ENCODE measurements around the gene NTNG1. TPM values are rescaled to one million over a fixed set of nuclear protein-coding genes. Genes with fewer than 3 reads are reported as not detected.

NTNG1 gene
- total and polyA plus RNA-seq, 5 experiments from 2014 or later: not detected

DNA sequence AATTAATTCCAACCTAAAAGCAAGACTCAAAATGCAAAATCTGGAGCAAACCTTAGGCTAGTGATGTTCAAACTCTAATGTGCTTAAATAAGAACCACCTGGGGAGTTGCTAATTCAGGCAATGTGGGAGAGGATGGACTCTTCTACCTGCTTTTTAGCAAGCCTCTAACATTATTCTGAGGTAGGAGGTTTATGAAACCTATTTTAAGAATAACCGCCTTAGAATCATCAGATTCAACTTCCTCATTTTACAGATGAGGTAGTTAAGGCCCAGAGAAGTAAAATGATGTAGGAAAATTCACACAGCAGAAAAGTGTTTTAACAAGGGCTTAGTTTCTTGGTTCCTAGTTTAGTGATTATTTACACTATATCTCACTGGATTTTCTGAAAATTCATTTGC is 8.6 kb upstream of the NTNG1 start:
- no peaks in the 10 kb centered on the region for H3K4me1 Mint-ChIP-seq
- ATAC-seq (no peak), DNase-seq (no peak)
- peaks cover 0 to 4% (median 0%) of the 10 kb centered on the region in 3 donors for H3K36me3 Mint-ChIP-seq
- POLR2A ChIA-PET: no interaction called here
- no peaks in the 10 kb centered on the region for H3K9me3 Mint-ChIP-seq
- H3K27ac Mint-ChIP-seq: no peak overlapping the region
- H3K27me3 Mint-ChIP-seq: peaks cover 11 to 39% (median 23%) of the 10 kb centered on the region in 5 donors
- no peak overlapping the region for H3K4me3 Mint-ChIP-seq

DNA sequence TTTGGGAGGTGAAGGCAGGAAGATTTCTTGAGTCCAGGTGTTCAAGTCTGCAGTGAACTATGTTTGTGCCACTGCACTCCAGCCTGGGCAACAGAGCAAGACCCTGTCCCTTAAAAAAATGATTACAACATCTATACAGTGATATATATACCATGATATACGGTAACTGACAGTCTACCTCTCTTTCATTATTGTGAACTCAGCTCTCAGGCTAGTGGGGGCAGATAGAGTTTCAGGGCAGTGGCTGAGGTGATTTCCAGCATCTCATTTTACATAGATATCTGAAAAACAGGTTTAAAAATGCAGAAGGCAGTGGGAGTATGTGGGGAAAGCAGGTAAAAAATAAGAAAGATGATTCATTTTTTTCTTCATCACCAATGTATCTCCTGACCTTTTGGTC is 8.1 kb upstream of the NTNG1 start:
- H3K4me3 Mint-ChIP-seq: no peak overlapping the region
- POLR2A ChIA-PET: no interaction called here

GRCh38 chr1:107135463-107135862 is 5.4 kb upstream of the NTNG1 start:
- H3K36me3 Mint-ChIP-seq: no peaks in the 10 kb centered on the region
- peaks cover 8 to 13% (median 12%) of the 10 kb centered on the region in 4 donors for H3K4me1 Mint-ChIP-seq
- H3K9me3 Mint-ChIP-seq: no peaks in the 10 kb centered on the region
- no peak overlapping the region for H3K4me3 Mint-ChIP-seq
- no peak overlapping the region for H3K27ac Mint-ChIP-seq
- peaks cover 27 to 61% (median 32%) of the 10 kb centered on the region in 5 donors for H3K27me3 Mint-ChIP-seq
- POLR2A ChIA-PET: no interaction called here
- ATAC-seq (no peak), DNase-seq (peak in 1 of 10 donors; percentile 7)

More for the DNA sequence above, 8.1 kb upstream of the NTNG1 start:
- H3K4me1 Mint-ChIP-seq: no peaks in the 10 kb centered on the region
- no peak overlapping the region for H3K27ac Mint-ChIP-seq
- no peak for ATAC-seq
- no peak for DNase-seq
- no peaks in the 10 kb centered on the region for H3K9me3 Mint-ChIP-seq
- peaks cover 9 to 43% (median 21%) of the 10 kb centered on the region in 5 donors for H3K27me3 Mint-ChIP-seq
- peaks cover 0 to 4% (median 0%) of the 10 kb centered on the region in 3 donors for H3K36me3 Mint-ChIP-seq

DNA sequence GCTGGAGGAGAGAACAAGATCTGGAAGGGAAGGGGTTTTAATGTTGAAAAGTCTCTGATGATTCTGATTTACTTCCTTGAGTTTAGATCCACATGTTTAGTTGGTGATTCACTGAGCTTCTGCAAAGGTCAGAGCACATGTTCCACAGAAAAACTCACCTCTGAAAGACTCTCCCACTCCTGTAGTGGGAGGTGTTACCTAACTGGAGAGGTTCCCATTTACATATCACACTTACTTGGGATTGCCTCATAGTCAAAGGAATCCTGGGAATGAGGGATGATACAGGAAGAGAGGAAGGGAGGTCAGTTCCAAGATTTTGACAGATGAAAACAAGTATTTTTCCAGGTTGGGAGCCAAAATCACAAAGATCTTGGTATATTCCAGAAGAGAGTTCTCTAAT is 2.7 kb upstream of the NTNG1 start:
- Mint-ChIP-seq H3K4me3 (no peak overlapping the region), H3K36me3 (no peaks in the 10 kb centered on the region)
- DNase-seq: no peak

GRCh38 chr1:107138767-107139445 is 1.9 kb upstream of the NTNG1 start:
- Mint-ChIP-seq H3K4me3 (peak overlapping the region in 6 of 10 donors; percentile 45 to 87 (median 84)), H3K4me1 (peaks cover 10 to 28% (median 25%) of the 10 kb centered on the region in 4 donors), H3K36me3 (no peaks in the 10 kb centered on the region), H3K27me3 (peaks cover 30 to 66% (median 43%) of the 10 kb centered on the region in 5 donors), H3K27ac (peak overlapping the region in 1 of 10 donors; percentile 54), H3K9me3 (no peaks in the 10 kb centered on the region)
- POLR2A ChIA-PET: no interaction called here
- ATAC-seq (no peak), DNase-seq (no peak)

More for the DNA sequence above, 2.7 kb upstream of the NTNG1 start:
- peaks cover 28 to 70% (median 43%) of the 10 kb centered on the region in 5 donors for H3K27me3 Mint-ChIP-seq
- no peak for ATAC-seq
- no peaks in the 10 kb centered on the region for H3K9me3 Mint-ChIP-seq
- no peak overlapping the region for H3K27ac Mint-ChIP-seq
- POLR2A ChIA-PET: no interaction called here
- H3K4me1 Mint-ChIP-seq: peaks cover 10 to 28% (median 25%) of the 10 kb centered on the region in 4 donors

GRCh38 chr1:107139833-107140702 is 771 bp upstream of the NTNG1 start:
- Mint-ChIP-seq H3K4me1 (peaks cover 10 to 28% (median 25%) of the 10 kb centered on the region in 4 donors), H3K4me3 (peak overlapping the region; percentile 77 to 92 (median 86)), H3K27ac (peak overlapping the region in 1 of 10 donors; percentile 54), H3K36me3 (no peaks in the 10 kb centered on the region), H3K9me3 (no peaks in the 10 kb centered on the region), H3K27me3 (peaks cover 27 to 56% (median 45%) of the 10 kb centered on the region in 5 donors)
- POLR2A ChIA-PET: interaction anchor here (0.7 kb wide), 1 partner anchor 83 kb away, joined by 7 read pairs; the partner anchor contains the start of gene PRMT6
- ATAC-seq: peak; percentile 78 to 81
- DNase-seq: peak in 5 of 10 donors; percentile 1 to 27 (median 25)

DNA sequence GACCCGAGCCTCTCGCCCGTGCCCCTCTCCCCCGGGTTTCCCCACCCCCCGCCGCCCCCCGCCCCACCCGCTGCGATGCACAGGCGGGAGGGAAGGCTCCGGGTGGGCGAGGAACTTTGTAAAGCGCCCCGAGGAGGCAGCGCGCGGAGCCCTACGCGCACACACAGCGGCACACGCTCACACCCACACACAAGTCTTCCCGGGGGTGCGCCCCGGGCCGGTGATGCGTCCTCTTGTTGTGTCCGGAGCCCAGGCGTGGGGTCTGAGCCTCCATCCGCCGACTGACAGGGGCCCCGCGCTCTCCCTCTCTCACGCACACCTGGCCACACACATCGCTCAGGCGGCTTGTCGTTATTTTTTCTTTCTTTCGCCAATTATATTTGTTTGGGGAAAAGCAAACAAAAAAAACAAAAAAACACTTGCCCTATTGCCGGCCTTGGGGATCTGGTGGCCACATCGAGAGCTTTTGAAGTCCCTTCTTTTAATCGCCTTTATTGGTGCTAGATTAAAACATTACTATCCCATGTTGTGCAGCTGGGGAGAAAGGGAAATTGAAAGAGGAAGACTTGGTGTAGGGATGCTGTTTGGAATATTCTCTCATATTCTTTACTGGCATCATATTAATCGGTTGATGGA is 770 bp downstream of the NTNG1 start:
- H3K4me1 Mint-ChIP-seq: peaks cover 10 to 28% (median 25%) of the 10 kb centered on the region in 4 donors
- H3K36me3 Mint-ChIP-seq: no peaks in the 10 kb centered on the region
- H3K27ac Mint-ChIP-seq: peak overlapping the region in 2 of 10 donors; percentile 60 to 66
- H3K27me3 Mint-ChIP-seq: peaks cover 29 to 60% (median 49%) of the 10 kb centered on the region in 5 donors
- no peaks in the 10 kb centered on the region for H3K9me3 Mint-ChIP-seq
- POLR2A ChIA-PET: interaction anchor here (1.4 kb wide), 1 partner anchor 91 kb away, joined by 4 read pairs; no protein-coding TSS in a partner anchor
- peak in 3 of 10 donors; percentile 1 to 17 (median 10) for DNase-seq
- peak; percentile 28 to 34 for ATAC-seq
- peak overlapping the region; percentile 72 to 92 (median 86) for H3K4me3 Mint-ChIP-seq

GRCh38 chr1:107142140-107142542 is 1.3 kb downstream of the NTNG1 start:
- Mint-ChIP-seq H3K27ac (no peak overlapping the region), H3K4me3 (peak overlapping the region; percentile 72 to 92 (median 86)), H3K9me3 (no peaks in the 10 kb centered on the region), H3K4me1 (peaks cover 10 to 28% (median 25%) of the 10 kb centered on the region in 4 donors), H3K27me3 (peaks cover 29 to 60% (median 47%) of the 10 kb centered on the region in 5 donors), H3K36me3 (no peaks in the 10 kb centered on the region)
- POLR2A ChIA-PET: interaction anchor here (1.4 kb wide), 1 partner anchor 91 kb away, joined by 4 read pairs; no protein-coding TSS in a partner anchor
- ATAC-seq (no peak), DNase-seq (peak in 3 of 10 donors; percentile 19 to 25 (median 21))

DNA sequence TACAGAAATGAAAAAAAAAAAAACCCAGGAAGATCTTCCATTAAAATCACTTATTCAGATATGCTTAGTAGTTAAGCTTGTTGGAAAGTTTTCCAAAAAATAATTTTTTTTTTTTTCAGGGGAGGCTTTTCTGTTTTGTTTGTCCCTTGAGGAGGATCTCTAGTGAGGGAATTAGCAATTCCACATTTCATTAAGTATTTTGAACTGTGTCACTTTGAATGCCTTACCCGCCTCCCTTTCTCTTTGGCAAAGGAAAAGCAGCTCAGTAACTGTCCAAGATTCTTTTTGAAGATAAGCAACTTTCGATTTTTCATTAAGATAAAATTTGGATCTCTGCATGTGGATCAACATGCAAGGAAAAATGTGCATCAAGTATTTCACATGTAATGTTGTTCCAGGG is 1.8 kb downstream of the NTNG1 start:
- Mint-ChIP-seq H3K27ac (no peak overlapping the region), H3K9me3 (no peaks in the 10 kb centered on the region), H3K4me3 (peak overlapping the region in 4 of 10 donors; percentile 78 to 92 (median 84)), H3K27me3 (peaks cover 30 to 60% (median 48%) of the 10 kb centered on the region in 5 donors), H3K4me1 (peaks cover 10 to 28% (median 25%) of the 10 kb centered on the region in 4 donors), H3K36me3 (no peaks in the 10 kb centered on the region)
- DNase-seq (no peak), ATAC-seq (no peak)
- POLR2A ChIA-PET: no interaction called here

GRCh38 chr1:107145637-107146036 is 4.8 kb downstream of the NTNG1 start:
- no peak for DNase-seq
- no peaks in the 10 kb centered on the region for H3K36me3 Mint-ChIP-seq
- H3K9me3 Mint-ChIP-seq: no peaks in the 10 kb centered on the region
- no peak overlapping the region for H3K27ac Mint-ChIP-seq
- POLR2A ChIA-PET: no interaction called here
- H3K4me1 Mint-ChIP-seq: peaks cover 2 to 13% (median 11%) of the 10 kb centered on the region in 4 donors
- no peak for ATAC-seq
- peaks cover 27 to 60% (median 36%) of the 10 kb centered on the region in 5 donors for H3K27me3 Mint-ChIP-seq
- H3K4me3 Mint-ChIP-seq: no peak overlapping the region

DNA sequence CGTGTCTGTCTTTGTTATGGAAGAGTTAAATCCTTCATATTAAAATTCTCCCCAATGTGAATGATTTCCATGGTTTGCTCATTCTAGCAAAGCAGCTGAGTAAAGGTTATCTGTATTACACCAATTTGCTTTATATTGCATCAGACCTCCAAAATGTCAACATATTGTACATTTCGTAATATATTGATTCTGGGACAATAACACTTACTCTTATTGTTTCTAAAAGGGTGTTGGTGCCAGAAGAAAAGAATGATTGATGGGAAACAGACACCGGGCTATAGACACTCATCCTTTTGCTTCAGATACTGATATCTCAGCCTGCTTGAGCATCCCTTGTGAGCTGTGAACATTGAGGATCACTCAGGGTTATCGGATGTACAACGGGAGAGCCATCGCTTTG is 7.0 kb downstream of the NTNG1 start:
- ATAC-seq (no peak), DNase-seq (no peak)
- no peak overlapping the region for H3K4me3 Mint-ChIP-seq
- no peak overlapping the region for H3K27ac Mint-ChIP-seq
- no peaks in the 10 kb centered on the region for H3K36me3 Mint-ChIP-seq
- peaks cover 20 to 50% (median 25%) of the 10 kb centered on the region in 5 donors for H3K27me3 Mint-ChIP-seq
- no peaks in the 10 kb centered on the region for H3K4me1 Mint-ChIP-seq
- POLR2A ChIA-PET: no interaction called here
- no peaks in the 10 kb centered on the region for H3K9me3 Mint-ChIP-seq

DNA sequence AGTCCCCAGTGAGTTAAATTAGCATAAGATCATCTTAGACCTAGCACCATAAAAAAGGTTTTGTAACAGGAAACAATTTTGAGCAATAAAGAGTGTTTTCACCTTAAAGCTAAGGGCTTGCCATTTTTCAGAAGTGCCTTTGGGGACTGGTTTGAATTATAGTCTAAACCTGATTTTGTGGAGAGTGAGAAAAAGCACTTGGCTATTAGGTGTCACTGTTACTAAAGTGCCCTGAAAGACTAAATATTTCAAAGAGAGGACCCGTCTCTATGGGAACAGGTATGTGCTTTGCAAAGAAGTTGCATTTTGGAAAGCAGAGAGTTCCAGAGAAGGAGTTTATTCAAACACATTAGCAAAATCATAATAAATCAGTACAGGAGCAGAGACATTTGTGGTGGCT is 9.1 kb downstream of the NTNG1 start:
- POLR2A ChIA-PET: no interaction called here
- Mint-ChIP-seq H3K27ac (no peak overlapping the region), H3K4me1 (no peaks in the 10 kb centered on the region), H3K36me3 (no peaks in the 10 kb centered on the region), H3K27me3 (peaks cover 17 to 63% (median 27%) of the 10 kb centered on the region in 5 donors), H3K4me3 (no peak overlapping the region), H3K9me3 (no peaks in the 10 kb centered on the region)
- ATAC-seq (no peak), DNase-seq (no peak)

Data from naive thymus-derived CD8-positive, alpha-beta T cell (primary cell).